ENCODE results near the gene PSEN1. TPM values are rescaled to one million over a fixed set of nuclear protein-coding genes. Genes with fewer than 3 reads are reported as not detected.
A peak's percentile ranks its signal among the peaks of the same experiment; 100 is the strongest.

The PSEN1 gene
- total RNA-seq, 2 experiments from 2014 or later, result 31.2 to 31.6 TPM

DNA sequence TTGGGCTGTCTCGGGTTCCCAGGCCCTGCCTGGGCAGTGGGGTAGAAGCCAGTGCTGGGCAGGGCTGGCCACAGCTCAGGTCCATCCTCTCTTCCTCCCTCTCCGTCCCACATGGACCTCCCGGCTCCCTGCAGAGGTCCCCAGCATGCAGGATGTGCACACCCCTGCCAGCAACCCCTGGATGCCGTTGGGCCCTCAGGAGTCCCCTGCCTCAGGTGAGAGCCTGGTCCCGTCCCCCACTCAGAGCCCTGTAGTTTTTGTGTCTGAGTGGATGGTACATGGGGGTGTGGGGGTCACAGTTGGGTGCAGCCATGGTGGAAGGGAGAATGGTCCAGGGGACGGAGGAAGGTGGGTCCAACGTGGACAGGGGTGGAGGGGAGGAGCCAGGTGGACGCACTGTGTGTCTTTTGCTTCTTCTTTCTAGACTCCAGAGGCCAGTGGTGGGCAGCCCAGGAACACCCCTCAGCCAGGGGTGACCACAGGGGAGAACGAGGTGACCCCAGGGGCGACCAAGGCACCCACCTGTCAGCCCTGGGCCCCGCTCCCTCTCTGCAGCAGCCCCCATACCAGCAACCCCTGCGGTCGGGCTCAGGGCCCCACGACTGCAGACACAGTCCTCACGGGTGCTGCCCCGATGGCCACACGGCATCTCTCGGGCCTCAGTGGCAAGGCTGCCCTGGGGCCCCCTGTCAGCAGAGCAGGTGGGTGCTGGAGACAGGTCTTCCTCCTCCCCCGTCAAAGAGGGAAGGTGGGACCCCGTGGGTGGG, 122.7 kb downstream of the PSEN1 start:
- no peak overlapping the region for H3K27ac Mint-ChIP-seq
- intact Hi-C loops (cut with DNase I, micrococcal nuclease), result no loop called here
- no peaks in the 10 kb centered on the region for H3K9me3 Mint-ChIP-seq (ENCODE audit: low read depth)
- no peak overlapping the region for H3K4me3 Mint-ChIP-seq
- CTCF ChIA-PET, result no interaction called here
- H3K36me3 Mint-ChIP-seq (ENCODE audit: low read depth), result no peaks in the 10 kb centered on the region
- no peak for ATAC-seq
- H3K27me3 Mint-ChIP-seq, result peaks cover 2% of the 10 kb centered on the region
- POLR2A ChIA-PET, result no interaction called here
- peaks cover 3% of the 10 kb centered on the region for H3K4me1 Mint-ChIP-seq
- DNase-seq, result peak; percentile 3

DNA sequence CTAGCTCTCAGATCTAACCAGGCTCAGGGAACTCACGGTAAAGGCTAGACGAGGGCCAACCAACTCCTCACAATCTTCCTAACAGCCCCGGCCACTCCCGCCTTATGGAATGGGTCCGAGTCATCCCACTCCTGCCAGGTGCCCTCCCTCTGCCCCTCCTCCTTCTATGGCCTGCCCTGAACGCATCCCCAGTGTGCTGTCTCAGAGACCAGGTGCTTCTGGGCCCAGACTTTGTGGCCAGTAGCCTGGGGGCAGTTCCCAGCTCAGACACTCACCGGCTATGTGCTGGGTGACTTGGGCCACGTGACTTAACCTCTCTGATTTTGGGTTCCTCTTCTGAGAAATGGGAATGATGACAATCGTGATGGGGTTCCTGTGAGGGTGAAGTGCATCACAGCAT, 123.5 kb downstream of the PSEN1 start:
- peaks cover 3% of the 10 kb centered on the region for H3K4me1 Mint-ChIP-seq
- intact Hi-C loops (cut with DNase I, micrococcal nuclease), result no loop called here
- no peak overlapping the region for H3K27ac Mint-ChIP-seq
- peaks cover 2% of the 10 kb centered on the region for H3K27me3 Mint-ChIP-seq
- no peaks in the 10 kb centered on the region for H3K36me3 Mint-ChIP-seq (ENCODE audit: low read depth)
- CTCF ChIA-PET, result no interaction called here
- H3K4me3 Mint-ChIP-seq, result no peak overlapping the region
- DNase-seq (no peak), ATAC-seq (no peak)
- POLR2A ChIA-PET, result no interaction called here
- no peaks in the 10 kb centered on the region for H3K9me3 Mint-ChIP-seq (ENCODE audit: low read depth)

DNA sequence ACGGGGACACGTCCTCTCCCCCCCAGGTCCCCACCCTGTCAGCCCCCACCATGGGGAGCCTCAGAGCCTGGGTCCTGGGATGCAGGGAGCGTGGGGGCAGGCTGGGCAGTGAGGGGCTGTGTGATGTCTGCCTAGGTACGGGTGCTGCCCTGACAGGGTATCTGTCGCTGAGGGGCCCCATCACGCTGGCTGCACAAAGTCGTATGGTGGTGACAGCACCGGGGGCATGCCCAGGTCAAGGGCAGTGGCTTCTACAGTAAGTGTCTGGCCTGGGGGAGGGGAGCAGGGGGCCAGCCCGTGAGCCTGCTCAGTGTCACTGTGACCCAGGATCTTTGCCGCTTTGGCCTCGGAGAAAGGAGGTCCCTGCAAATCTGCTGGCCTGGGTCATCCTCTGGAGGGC, 124.3 kb downstream of the PSEN1 start:
- intact Hi-C loops (cut with DNase I, micrococcal nuclease), result no loop called here
- H3K9me3 Mint-ChIP-seq (ENCODE audit: low read depth), result no peaks in the 10 kb centered on the region
- H3K4me3 Mint-ChIP-seq, result no peak overlapping the region
- DNase-seq (no peak), ATAC-seq (no peak)
- peaks cover 2% of the 10 kb centered on the region for H3K27me3 Mint-ChIP-seq
- H3K36me3 Mint-ChIP-seq (ENCODE audit: low read depth), result no peaks in the 10 kb centered on the region
- peaks cover 3% of the 10 kb centered on the region for H3K4me1 Mint-ChIP-seq
- H3K27ac Mint-ChIP-seq, result no peak overlapping the region
- ChIA-PET CTCF (no interaction called here), POLR2A (no interaction called here)

DNA sequence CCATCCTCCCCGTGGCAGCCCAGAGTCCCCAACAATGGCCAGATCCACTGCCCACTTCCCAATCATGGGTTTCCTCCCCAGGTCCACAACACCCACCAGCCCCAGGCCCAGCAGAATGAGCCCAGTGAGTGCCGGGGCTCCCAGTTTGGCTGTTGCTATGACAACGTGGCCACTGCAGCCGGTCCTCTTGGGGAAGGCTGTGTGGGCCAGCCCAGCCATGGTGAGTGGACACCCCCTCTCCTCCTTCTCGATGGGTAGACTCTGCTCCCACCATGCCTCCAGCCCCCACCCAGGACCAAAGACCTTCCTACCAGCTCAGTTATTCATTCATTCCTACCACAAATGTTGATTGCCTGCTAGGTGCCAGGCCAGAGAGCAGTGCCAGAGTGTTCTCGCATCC, 124.8 kb downstream of the PSEN1 start:
- ATAC-seq (no peak), DNase-seq (no peak)
- intact Hi-C loops (cut with DNase I, micrococcal nuclease), result no loop called here
- no peak overlapping the region for H3K27ac Mint-ChIP-seq
- ChIA-PET POLR2A (no interaction called here), CTCF (no interaction called here)
- no peaks in the 10 kb centered on the region for H3K36me3 Mint-ChIP-seq (ENCODE audit: low read depth)
- H3K27me3 Mint-ChIP-seq, result peaks cover 2% of the 10 kb centered on the region
- H3K4me3 Mint-ChIP-seq, result no peak overlapping the region
- H3K4me1 Mint-ChIP-seq, result peaks cover 3% of the 10 kb centered on the region
- H3K9me3 Mint-ChIP-seq (ENCODE audit: low read depth), result no peaks in the 10 kb centered on the region

DNA sequence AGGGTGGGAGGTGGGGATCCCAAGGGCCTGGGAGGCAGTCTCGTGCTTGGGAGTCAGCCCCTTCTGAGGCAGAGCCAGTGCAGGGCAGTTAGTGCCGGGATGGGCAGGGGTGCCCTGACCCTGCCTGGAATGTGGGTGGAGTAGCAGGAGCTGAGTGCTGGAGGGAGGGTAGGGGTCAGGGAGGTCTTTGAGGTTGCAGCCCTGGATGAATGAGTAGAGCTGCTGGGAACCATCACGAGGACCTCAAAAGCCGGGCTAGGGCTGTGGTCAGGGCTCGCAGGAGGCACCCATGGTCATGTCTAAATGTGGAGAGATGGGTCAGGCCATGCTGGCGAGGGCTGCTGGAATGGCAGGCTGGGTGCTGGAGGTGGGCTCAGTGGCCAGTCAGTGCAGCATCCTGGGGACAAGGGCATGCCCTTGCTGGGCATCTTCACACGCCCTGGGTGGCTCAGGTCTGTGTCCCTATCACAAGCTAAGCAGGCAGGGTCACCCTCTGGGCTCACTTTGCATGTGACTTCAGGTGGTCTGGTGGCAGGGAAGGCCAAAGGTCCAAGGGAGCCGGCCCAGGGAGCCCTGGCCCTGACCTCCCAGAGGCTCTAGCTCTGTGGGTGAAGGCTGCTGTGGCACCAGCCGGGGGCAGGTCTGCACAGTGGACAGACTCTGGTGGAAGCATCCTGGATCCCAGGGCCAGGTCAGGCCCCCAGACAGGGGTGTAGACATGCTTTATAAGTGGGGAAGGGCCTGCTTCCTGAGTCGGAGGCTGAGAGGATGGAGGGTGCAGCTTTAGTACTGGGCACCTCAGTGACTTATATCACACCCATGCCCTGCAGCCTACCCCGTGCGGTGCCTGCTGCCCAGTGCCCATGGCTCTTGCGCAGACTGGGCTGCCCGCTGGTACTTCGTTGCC, 125.5 kb downstream of the PSEN1 start:
- ATAC-seq, result no peak
- DNase-seq, result peak; percentile 3
- no peaks in the 10 kb centered on the region for H3K36me3 Mint-ChIP-seq (ENCODE audit: low read depth)
- H3K27ac Mint-ChIP-seq, result no peak overlapping the region
- no peaks in the 10 kb centered on the region for H3K9me3 Mint-ChIP-seq (ENCODE audit: low read depth)
- H3K4me3 Mint-ChIP-seq, result no peak overlapping the region
- POLR2A ChIA-PET, result no interaction called here
- intact Hi-C loops (cut with DNase I, micrococcal nuclease), result no loop called here
- peaks cover 2% of the 10 kb centered on the region for H3K27me3 Mint-ChIP-seq
- peaks cover 3% of the 10 kb centered on the region for H3K4me1 Mint-ChIP-seq
- CTCF ChIA-PET, result interaction anchor here (0.6 kb wide), 1 partner anchor 203 kb away, joined by 4 read pairs; no protein-coding TSS in a partner anchor

DNA sequence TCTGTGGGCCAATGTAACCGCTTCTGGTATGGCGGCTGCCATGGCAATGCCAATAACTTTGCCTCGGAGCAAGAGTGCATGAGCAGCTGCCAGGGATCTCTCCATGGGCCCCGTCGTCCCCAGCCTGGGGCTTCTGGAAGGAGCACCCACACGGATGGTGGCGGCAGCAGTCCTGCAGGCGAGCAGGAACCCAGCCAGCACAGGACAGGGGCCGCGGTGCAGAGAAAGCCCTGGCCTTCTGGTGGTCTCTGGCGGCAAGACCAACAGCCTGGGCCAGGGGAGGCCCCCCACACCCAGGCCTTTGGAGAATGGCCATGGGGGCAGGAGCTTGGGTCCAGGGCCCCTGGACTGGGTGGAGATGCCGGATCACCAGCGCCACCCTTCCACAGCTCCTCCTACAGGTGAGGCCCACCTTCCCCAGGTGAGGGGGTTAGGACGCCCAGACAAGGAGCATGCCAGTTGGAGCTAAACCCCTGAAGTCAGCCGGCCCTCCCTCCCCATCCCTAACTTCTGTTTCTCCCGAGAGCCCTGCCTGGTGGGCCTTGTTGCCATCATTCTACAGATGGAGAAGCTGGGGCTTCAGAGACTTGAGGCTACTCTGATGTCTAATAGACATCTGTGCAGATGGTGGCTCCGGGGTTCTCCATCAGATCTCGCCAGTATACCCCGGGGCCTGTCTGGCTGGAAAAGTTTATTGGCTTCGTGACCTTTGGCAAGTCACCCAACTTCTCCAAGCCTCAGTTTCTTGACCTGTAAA, 126.3 kb downstream of the PSEN1 start:
- Mint-ChIP-seq H3K27me3 (peaks cover 2% of the 10 kb centered on the region), H3K9me3 (ENCODE audit: low read depth) (no peaks in the 10 kb centered on the region), H3K27ac (no peak overlapping the region), H3K4me3 (no peak overlapping the region), H3K36me3 (ENCODE audit: low read depth) (no peaks in the 10 kb centered on the region), H3K4me1 (peaks cover 3% of the 10 kb centered on the region)
- DNase-seq (peak; percentile 2), ATAC-seq (no peak)
- intact Hi-C loops (cut with DNase I, micrococcal nuclease), result no loop called here
- CTCF ChIA-PET, result no interaction called here
- POLR2A ChIA-PET, result no interaction called here

DNA sequence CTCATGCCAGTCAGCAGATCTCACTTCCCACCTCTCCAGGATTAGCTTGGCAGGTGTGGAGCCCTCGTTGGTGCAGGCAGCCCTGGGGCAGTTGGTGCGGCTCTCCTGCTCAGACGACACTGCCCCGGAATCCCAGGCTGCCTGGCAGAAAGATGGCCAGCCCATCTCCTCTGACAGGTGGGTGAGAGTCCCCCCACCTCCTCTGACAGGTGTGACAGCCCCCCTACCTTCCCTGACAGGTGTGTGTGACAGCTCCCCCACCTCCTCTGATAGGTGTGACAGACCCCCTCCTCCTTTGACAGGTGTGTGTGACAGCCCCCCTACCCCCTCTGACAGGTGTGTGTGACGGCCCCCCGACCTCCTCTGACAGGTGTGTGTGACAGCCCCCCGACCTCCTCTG, 127.3 kb downstream of the PSEN1 start:
- POLR2A ChIA-PET, result no interaction called here
- ATAC-seq (no peak), DNase-seq (no peak)
- Mint-ChIP-seq H3K36me3 (ENCODE audit: low read depth) (no peaks in the 10 kb centered on the region), H3K27me3 (peaks cover 2% of the 10 kb centered on the region), H3K9me3 (ENCODE audit: low read depth) (no peaks in the 10 kb centered on the region), H3K27ac (no peak overlapping the region), H3K4me3 (no peak overlapping the region), H3K4me1 (no peaks in the 10 kb centered on the region)
- intact Hi-C loops (cut with DNase I, micrococcal nuclease), result no loop called here
- CTCF ChIA-PET, result no interaction called here

DNA sequence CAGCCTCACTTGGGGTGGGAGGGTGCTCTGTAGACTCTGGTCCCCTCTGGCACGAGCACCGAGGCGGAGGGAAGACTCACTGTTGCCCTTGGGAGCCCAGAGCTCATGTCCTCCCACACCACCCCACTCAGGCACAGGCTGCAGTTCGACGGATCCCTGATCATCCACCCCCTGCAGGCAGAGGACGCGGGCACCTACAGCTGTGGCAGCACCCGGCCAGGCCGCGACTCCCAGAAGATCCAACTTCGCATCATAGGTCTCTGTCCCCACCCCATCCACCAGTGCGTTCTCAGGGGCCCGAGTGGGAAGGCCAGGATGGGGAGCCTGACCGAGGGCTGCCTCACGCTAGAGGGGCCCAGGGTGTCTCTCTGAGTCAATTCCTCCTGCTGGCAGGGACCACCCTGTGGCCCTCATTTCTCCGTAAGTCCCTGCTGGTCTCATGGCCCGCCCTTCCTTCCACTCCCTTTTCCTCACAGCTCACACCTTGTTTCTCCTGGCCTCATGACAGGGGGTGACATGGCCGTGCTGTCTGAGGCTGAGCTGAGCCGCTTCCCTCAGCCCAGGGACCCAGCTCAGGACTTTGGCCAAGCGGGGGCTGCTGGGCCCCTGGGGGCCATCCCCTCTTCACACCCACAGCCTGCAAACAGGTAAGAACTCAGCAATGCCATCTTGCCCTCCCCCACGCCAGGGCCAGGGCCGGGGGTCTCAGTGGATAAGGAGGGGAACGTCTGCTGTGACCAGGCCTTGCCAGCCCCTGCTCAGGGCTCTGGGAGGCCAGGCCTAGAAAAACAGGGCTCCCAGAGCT, 128.0 kb downstream of the PSEN1 start:
- no peaks in the 10 kb centered on the region for H3K4me1 Mint-ChIP-seq
- ChIA-PET CTCF (no interaction called here), POLR2A (no interaction called here)
- no peak overlapping the region for H3K27ac Mint-ChIP-seq
- intact Hi-C loops (cut with DNase I, micrococcal nuclease), result no loop called here
- ATAC-seq, result no peak
- no peak for DNase-seq
- H3K36me3 Mint-ChIP-seq (ENCODE audit: low read depth), result no peaks in the 10 kb centered on the region
- H3K9me3 Mint-ChIP-seq (ENCODE audit: low read depth), result no peaks in the 10 kb centered on the region
- no peak overlapping the region for H3K4me3 Mint-ChIP-seq
- H3K27me3 Mint-ChIP-seq, result peaks cover 4% of the 10 kb centered on the region

DNA sequence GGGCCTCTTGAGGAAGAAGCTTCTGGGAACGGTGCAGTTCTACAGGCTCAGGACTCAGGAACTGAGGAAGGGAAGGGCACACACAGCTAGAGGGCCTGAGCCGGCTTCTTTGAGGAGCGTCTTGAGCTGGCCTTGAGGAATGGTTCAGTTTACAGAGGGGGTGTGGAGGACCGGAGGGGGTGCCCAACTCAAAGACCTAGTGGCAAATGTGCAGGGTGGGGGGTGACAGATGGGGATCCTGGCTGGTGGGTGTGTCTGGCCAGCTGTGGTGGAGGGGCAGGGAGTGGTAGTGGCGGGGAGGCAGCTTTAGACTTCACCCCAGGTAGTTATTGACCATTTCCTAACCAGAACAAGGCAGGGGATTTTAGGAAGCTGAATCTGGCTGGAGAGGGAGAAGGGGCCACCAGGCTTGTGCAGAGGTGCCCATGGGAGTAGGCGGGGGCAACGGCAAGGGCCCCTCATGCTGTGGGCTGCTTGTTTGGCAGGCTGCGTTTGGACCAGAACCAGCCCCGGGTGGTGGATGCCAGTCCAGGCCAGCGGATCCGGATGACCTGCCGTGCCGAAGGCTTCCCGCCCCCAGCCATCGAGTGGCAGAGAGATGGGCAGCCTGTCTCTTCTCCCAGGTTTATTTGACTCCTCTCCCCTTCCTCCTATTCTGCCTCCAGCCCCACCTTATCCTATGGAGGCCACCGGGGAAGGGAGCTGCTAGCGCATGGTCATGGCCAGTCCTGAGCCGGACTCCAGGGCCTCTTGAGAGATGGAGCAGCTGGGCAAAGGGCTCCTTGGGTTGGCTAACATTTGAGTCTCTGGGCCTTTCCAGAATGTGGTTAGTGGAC, 128.8 kb downstream of the PSEN1 start:
- H3K9me3 Mint-ChIP-seq (ENCODE audit: low read depth), result no peaks in the 10 kb centered on the region
- H3K4me1 Mint-ChIP-seq, result no peaks in the 10 kb centered on the region
- POLR2A ChIA-PET, result no interaction called here
- no peak for ATAC-seq
- intact Hi-C loops (cut with DNase I, micrococcal nuclease), result no loop called here
- DNase-seq, result no peak
- no peak overlapping the region for H3K4me3 Mint-ChIP-seq
- H3K36me3 Mint-ChIP-seq (ENCODE audit: low read depth), result no peaks in the 10 kb centered on the region
- H3K27ac Mint-ChIP-seq, result no peak overlapping the region
- H3K27me3 Mint-ChIP-seq, result peaks cover 6% of the 10 kb centered on the region
- CTCF ChIA-PET, result interaction anchor here (0.6 to 1.2 kb wide), 4 partner anchors 16 to 1228 kb away, joined by 3 read pairs; partner anchors contain the start of gene NPC2

DNA sequence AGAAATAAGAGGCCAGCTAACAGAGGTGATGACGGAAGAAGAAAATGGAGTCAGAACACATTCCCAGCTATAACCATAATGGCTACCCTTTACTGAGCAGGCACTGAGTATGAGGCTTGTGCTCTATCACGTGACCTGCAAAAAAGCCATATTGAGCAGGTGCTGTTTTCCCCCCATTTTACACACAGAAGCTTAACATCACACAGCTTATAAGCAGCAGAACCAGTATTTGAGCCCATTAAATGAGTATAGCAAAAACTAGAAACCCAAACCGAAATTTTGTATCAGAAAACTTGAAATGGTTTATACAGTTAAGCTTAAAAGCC, 129.4 kb downstream of the PSEN1 start:
- H3K4me1 Mint-ChIP-seq, result peaks cover 5% of the 10 kb centered on the region
- intact Hi-C loops (cut with DNase I, micrococcal nuclease), result no loop called here
- ATAC-seq (no peak), DNase-seq (no peak)
- ChIA-PET CTCF (interaction anchor here (0.6 to 1.2 kb wide), 4 partner anchors 16 to 1227 kb away, joined by 3 read pairs; partner anchors contain the start of gene NPC2), POLR2A (no interaction called here)
- no peaks in the 10 kb centered on the region for H3K36me3 Mint-ChIP-seq (ENCODE audit: low read depth)
- no peaks in the 10 kb centered on the region for H3K9me3 Mint-ChIP-seq (ENCODE audit: low read depth)
- peaks cover 11% of the 10 kb centered on the region for H3K27me3 Mint-ChIP-seq
- no peak overlapping the region for H3K27ac Mint-ChIP-seq
- no peak overlapping the region for H3K4me3 Mint-ChIP-seq
